GM23338 (cell line): ENCODE results near the gene NDUFS7. TPM values are rescaled to one million over a fixed set of nuclear protein-coding genes. Genes with fewer than 3 reads are reported as not detected.

Experiments
- ATAC-seq: fragments of 200-7000 bp; cut with Tn5 transposase; 3 replicates; pipeline ENCODE4 v1.9.1; 2020
- DNase-seq: peaks from one replicate; pipeline ENCODE4 v3.0.0-alpha.2; 2015; ENCODE audit warnings: low spot score
- H2AFZ ChIP-seq: fragments of 200-600 bp; sonication (generic); 2 replicates; pipeline ENCODE4 v1.8.0; 2016; ENCODE audit warnings: antibody characterized with exemption, mild to moderate bottlenecking, moderate library complexity
- H3F3A ChIP-seq: fragments of 200-600 bp; sonication (generic); replicated peaks from 2 replicates; pipeline ENCODE4 v1.8.0; 2017; ENCODE audit warnings: antibody characterized with exemption, mixed run types, low read depth
- H3K27ac ChIP-seq: fragments of 200-600 bp; sonication (generic); 2 replicates; pipeline ENCODE4 v1.6.1; 2016; ENCODE audit warnings: low read depth
- H3K27me3 ChIP-seq: fragments of 200-600 bp; sonication (generic); 2 replicates; pipeline ENCODE4 v1.8.0; 2016; ENCODE audit warnings: mild to moderate bottlenecking, mixed run types, moderate library complexity; ENCODE audit not compliant: insufficient read depth
- H3K36me3 ChIP-seq: fragments of 200-600 bp; sonication (generic); 2 replicates; pipeline ENCODE4 v1.8.0; 2016; ENCODE audit warnings: mild to moderate bottlenecking; ENCODE audit not compliant: insufficient read depth
- H3K4me1 ChIP-seq: fragments of 200-600 bp; sonication (generic); 2 replicates; pipeline ENCODE4 v1.8.0; 2016; ENCODE audit warnings: mild to moderate bottlenecking, moderate library complexity; ENCODE audit not compliant: insufficient read depth
- H3K4me2 ChIP-seq: fragments of 200-600 bp; sonication (generic); 2 replicates; pipeline ENCODE4 v1.7.1; 2017; ENCODE audit warnings: mixed run types
- H3K4me3 ChIP-seq: fragments of 200-600 bp; sonication (generic); 2 replicates; pipeline ENCODE4 v1.6.1; 2016; ENCODE audit warnings: mixed run types
- H3K79me2 ChIP-seq: fragments of 200-600 bp; sonication (generic); replicated peaks from 2 replicates; pipeline ENCODE4 v1.8.0; 2017; ENCODE audit warnings: mild to moderate bottlenecking; ENCODE audit not compliant: insufficient read depth
- H3K9me2 ChIP-seq: fragments of 200-600 bp; sonication (generic); 2 replicates; pipeline ENCODE4 v1.8.0; 2017; ENCODE audit not compliant: insufficient read depth
- H4K20me1 ChIP-seq: fragments of 200-600 bp; sonication (generic); replicated peaks from 2 replicates; pipeline ENCODE4 v1.8.0; 2017; ENCODE audit warnings: mild to moderate bottlenecking; ENCODE audit not compliant: insufficient read depth
- H3K27ac Mint-ChIP-seq: 2 replicates; pipeline ENCODE4 v1.8.0; 2020; ENCODE audit warnings: inconsistent platforms, mild to moderate bottlenecking, moderate library complexity, mixed read lengths
- H3K27me3 Mint-ChIP-seq: 3 replicates; pipeline ENCODE4 v1.8.0; 2022; ENCODE audit warnings: low read depth, mild to moderate bottlenecking, moderate library complexity, mixed read lengths, inconsistent platforms; ENCODE audit not compliant: insufficient read depth, poor library complexity
- H3K36me3 Mint-ChIP-seq: 3 replicates; pipeline ENCODE4 v1.8.0; 2021; ENCODE audit warnings: low read depth, mild to moderate bottlenecking, inconsistent platforms, moderate library complexity, mixed read lengths
- H3K4me1 Mint-ChIP-seq: 3 replicates; pipeline ENCODE4 v1.8.0; 2020; ENCODE audit warnings: mild to moderate bottlenecking, inconsistent platforms, mixed read lengths
- H3K4me3 Mint-ChIP-seq: 3 replicates; pipeline ENCODE4 v1.8.0; 2021; ENCODE audit warnings: moderate library complexity, mild to moderate bottlenecking, inconsistent platforms, mixed read lengths
- H3K9me3 Mint-ChIP-seq: 3 replicates; pipeline ENCODE4 v1.8.0; 2020; ENCODE audit warnings: moderate library complexity, mild to moderate bottlenecking, inconsistent platforms, mixed read lengths
- CREB1 ChIP-seq: fragments of 250-450 bp; sonication (Bioruptor Pico); IDR thresholded peaks from 2 replicates; pipeline ENCODE4 v1.5.0; 2020; ENCODE audit warnings: low read depth, mild to moderate bottlenecking, moderate library complexity
- ZNF114 ChIP-seq: fragments of 250-450 bp; sonication (Bioruptor Pico); IDR thresholded peaks from 2 replicates; pipeline ENCODE4 v1.5.0; 2020; ENCODE audit warnings: mild to moderate bottlenecking, moderate library complexity
- polyA plus RNA-seq: library from polyadenylated mRNA; unstranded; fragments of >200 nt; fragmentation: Nextera tagmentation; extraction: Ambion mirVana; gene quantifications from 2 replicates; pipeline ENCODE4 v1.2.1, GENCODE V29; 2016
- total RNA-seq: library from RNA; depleted of rRNA; stranded (reverse); fragments of >200 nt; shearing (Covaris generic); gene quantifications from 2 replicates; pipeline ENCODE4 v1.2.3, GENCODE V29; 2014
- TF ChIP-seq, protein P1 (sequence below): IDR thresholded peaks from one replicate; pipeline ENCODE4 v1.6.1; 2018; ENCODE audit warnings: antibody characterized with exemption; ENCODE audit not compliant: unreplicated experiment
- TF ChIP-seq, protein P2 (sequence below), 2 experiments: fragments of 200-600 bp in 1 of 2; sonication (generic) in 1 of 2; conservative IDR thresholded peaks; 2 replicates each; pipeline versions ENCODE4 v1.5.1 to v1.6.1; 2016 to 2017; ENCODE audit warnings: antibody characterized with exemption in 2 of 2, low read depth in 2 of 2, mild to moderate bottlenecking in 2 of 2, moderate library complexity in 1 of 2
- TF ChIP-seq, protein P3 (sequence below): fragments of 250-450 bp; sonication (Bioruptor Pico); IDR thresholded peaks from 2 replicates; pipeline ENCODE4 v1.5.0; 2020; ENCODE audit warnings: mild to moderate bottlenecking, moderate library complexity

The NDUFS7 gene
- total and polyA plus RNA-seq, 2 experiments from 2014 or later, result 132 to 203 TPM

DNA sequence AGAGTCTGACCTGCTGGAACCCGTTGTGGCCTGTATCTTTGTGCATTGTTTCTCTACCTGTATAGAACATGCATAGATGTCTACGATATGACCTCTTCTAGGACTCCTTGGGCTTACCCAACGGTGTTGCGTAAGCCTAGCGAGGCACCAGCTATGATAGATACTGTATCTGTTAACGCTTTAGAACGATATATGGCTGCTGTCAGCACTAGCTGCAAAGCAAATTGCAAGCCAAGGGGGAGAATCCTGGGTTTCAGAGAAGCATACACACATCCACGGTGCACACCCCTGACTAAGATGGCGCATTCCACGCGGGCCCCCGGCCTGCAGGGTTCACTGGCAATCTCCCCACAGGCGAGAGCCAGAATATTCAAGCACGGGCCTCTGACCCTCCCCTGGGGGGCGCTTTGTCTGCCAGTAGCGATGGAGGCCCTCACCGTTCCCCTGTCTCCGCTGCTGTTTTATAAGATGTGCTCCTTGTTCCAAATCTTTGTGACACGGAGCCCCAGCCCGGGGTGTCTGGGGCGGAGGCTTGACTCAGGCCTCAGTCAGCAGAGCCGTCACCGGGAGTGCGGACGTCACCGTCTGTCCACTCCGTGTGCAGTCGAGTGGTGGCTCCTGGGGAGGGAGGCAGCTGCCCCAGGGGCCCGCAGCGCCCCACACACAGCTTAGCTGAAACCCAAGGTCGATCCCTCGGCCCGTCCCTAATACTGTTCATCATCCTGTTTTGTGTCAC lies 41.6 kb downstream of the NDUFS7 start:
- H2AFZ ChIP-seq, result no peak overlapping the region
- Mint-ChIP-seq H3K27me3 (peaks cover 4% of the 10 kb centered on the region), H3K4me1 (peaks cover 24% of the 10 kb centered on the region), H3K27ac (no peak overlapping the region; the same call in 1 of the 2 replicates), H3K36me3 (peaks cover 73% of the 10 kb centered on the region), H3K9me3 (no peaks in the 10 kb centered on the region), H3K4me3 (no peak overlapping the region; the same call in 2 of the 3 replicates)
- peaks cover 56% of the 10 kb centered on the region for H3F3A ChIP-seq
- H3K36me3 ChIP-seq, result peaks cover 60% of the 10 kb centered on the region
- DNase-seq (no peak), ATAC-seq (no peak)
- TF ChIP-seq, protein P1, sequence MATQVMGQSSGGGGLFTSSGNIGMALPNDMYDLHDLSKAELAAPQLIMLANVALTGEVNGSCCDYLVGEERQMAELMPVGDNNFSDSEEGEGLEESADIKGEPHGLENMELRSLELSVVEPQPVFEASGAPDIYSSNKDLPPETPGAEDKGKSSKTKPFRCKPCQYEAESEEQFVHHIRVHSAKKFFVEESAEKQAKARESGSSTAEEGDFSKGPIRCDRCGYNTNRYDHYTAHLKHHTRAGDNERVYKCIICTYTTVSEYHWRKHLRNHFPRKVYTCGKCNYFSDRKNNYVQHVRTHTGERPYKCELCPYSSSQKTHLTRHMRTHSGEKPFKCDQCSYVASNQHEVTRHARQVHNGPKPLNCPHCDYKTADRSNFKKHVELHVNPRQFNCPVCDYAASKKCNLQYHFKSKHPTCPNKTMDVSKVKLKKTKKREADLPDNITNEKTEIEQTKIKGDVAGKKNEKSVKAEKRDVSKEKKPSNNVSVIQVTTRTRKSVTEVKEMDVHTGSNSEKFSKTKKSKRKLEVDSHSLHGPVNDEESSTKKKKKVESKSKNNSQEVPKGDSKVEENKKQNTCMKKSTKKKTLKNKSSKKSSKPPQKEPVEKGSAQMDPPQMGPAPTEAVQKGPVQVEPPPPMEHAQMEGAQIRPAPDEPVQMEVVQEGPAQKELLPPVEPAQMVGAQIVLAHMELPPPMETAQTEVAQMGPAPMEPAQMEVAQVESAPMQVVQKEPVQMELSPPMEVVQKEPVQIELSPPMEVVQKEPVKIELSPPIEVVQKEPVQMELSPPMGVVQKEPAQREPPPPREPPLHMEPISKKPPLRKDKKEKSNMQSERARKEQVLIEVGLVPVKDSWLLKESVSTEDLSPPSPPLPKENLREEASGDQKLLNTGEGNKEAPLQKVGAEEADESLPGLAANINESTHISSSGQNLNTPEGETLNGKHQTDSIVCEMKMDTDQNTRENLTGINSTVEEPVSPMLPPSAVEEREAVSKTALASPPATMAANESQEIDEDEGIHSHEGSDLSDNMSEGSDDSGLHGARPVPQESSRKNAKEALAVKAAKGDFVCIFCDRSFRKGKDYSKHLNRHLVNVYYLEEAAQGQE, result no peak
- TF ChIP-seq, protein P2, sequence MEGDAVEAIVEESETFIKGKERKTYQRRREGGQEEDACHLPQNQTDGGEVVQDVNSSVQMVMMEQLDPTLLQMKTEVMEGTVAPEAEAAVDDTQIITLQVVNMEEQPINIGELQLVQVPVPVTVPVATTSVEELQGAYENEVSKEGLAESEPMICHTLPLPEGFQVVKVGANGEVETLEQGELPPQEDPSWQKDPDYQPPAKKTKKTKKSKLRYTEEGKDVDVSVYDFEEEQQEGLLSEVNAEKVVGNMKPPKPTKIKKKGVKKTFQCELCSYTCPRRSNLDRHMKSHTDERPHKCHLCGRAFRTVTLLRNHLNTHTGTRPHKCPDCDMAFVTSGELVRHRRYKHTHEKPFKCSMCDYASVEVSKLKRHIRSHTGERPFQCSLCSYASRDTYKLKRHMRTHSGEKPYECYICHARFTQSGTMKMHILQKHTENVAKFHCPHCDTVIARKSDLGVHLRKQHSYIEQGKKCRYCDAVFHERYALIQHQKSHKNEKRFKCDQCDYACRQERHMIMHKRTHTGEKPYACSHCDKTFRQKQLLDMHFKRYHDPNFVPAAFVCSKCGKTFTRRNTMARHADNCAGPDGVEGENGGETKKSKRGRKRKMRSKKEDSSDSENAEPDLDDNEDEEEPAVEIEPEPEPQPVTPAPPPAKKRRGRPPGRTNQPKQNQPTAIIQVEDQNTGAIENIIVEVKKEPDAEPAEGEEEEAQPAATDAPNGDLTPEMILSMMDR (conservative IDR thresholded peaks at IDR 0.05; ENCODE audit: low read depth in 2 of 2), result peak in 1 of 2 experiments; percentile 18; a peak in 1 of 4 replicates
- peaks cover 43% of the 10 kb centered on the region for H4K20me1 ChIP-seq
- H3K27ac ChIP-seq, result no peak overlapping the region
- H3K27me3 ChIP-seq, result no peaks in the 10 kb centered on the region
- H3K4me1 ChIP-seq, result no peaks in the 10 kb centered on the region; the same call in 1 of the 2 replicates
- no peaks in the 10 kb centered on the region for H3K9me2 ChIP-seq
- peaks cover 72% of the 10 kb centered on the region for H3K79me2 ChIP-seq
- no peak overlapping the region for H3K4me2 ChIP-seq
- H3K4me3 ChIP-seq, result no peak overlapping the region

DNA sequence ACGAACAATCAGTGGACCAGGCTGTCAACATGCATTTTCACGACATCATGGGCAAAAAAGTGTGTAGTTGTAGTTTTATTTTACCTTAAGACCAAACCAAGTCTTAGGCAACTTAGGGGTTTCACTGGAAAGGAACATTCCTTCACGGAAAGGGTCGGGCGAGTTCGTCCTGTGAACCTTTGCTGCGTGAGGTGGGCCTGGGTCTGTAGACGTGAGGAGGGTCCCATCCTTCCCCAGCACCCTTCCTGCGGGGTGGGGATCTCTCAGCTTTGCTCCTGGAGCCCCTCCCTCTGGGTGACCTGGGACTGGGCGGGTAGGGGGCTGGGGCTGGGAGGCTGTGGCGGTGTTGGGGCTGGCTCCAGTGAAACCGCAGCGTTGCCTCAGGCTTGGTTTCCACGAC lies 42.2 kb downstream of the NDUFS7 start:
- H3K9me3 Mint-ChIP-seq, result no peaks in the 10 kb centered on the region
- H3F3A ChIP-seq, result peaks cover 53% of the 10 kb centered on the region
- no peaks in the 10 kb centered on the region; the same call in 1 of the 2 replicates for H3K4me1 ChIP-seq
- no peaks in the 10 kb centered on the region for H3K27me3 ChIP-seq
- no peak overlapping the region for H3K27ac ChIP-seq
- H3K27ac Mint-ChIP-seq, result no peak overlapping the region; the same call in 1 of the 2 replicates
- peaks cover 4% of the 10 kb centered on the region for H3K27me3 Mint-ChIP-seq
- ATAC-seq (no peak), DNase-seq (no peak)
- peaks cover 54% of the 10 kb centered on the region for H3K36me3 ChIP-seq
- H4K20me1 ChIP-seq, result peaks cover 39% of the 10 kb centered on the region
- H3K9me2 ChIP-seq, result no peaks in the 10 kb centered on the region
- no peak overlapping the region for H3K4me3 ChIP-seq
- no peak overlapping the region; the same call in 2 of the 3 replicates for H3K4me3 Mint-ChIP-seq
- H2AFZ ChIP-seq, result no peak overlapping the region
- H3K36me3 Mint-ChIP-seq, result peaks cover 73% of the 10 kb centered on the region
- peaks cover 20% of the 10 kb centered on the region for H3K4me1 Mint-ChIP-seq
- H3K79me2 ChIP-seq, result peaks cover 65% of the 10 kb centered on the region
- H3K4me2 ChIP-seq, result no peak overlapping the region
- TF ChIP-seq, protein P2 (conservative IDR thresholded peaks at IDR 0.05; ENCODE audit: low read depth in 2 of 2), result no peak
- TF ChIP-seq ZNF114 (no peak), CREB1 (CRISPR knock-in tag) (no peak)
- TF ChIP-seq, protein P3, sequence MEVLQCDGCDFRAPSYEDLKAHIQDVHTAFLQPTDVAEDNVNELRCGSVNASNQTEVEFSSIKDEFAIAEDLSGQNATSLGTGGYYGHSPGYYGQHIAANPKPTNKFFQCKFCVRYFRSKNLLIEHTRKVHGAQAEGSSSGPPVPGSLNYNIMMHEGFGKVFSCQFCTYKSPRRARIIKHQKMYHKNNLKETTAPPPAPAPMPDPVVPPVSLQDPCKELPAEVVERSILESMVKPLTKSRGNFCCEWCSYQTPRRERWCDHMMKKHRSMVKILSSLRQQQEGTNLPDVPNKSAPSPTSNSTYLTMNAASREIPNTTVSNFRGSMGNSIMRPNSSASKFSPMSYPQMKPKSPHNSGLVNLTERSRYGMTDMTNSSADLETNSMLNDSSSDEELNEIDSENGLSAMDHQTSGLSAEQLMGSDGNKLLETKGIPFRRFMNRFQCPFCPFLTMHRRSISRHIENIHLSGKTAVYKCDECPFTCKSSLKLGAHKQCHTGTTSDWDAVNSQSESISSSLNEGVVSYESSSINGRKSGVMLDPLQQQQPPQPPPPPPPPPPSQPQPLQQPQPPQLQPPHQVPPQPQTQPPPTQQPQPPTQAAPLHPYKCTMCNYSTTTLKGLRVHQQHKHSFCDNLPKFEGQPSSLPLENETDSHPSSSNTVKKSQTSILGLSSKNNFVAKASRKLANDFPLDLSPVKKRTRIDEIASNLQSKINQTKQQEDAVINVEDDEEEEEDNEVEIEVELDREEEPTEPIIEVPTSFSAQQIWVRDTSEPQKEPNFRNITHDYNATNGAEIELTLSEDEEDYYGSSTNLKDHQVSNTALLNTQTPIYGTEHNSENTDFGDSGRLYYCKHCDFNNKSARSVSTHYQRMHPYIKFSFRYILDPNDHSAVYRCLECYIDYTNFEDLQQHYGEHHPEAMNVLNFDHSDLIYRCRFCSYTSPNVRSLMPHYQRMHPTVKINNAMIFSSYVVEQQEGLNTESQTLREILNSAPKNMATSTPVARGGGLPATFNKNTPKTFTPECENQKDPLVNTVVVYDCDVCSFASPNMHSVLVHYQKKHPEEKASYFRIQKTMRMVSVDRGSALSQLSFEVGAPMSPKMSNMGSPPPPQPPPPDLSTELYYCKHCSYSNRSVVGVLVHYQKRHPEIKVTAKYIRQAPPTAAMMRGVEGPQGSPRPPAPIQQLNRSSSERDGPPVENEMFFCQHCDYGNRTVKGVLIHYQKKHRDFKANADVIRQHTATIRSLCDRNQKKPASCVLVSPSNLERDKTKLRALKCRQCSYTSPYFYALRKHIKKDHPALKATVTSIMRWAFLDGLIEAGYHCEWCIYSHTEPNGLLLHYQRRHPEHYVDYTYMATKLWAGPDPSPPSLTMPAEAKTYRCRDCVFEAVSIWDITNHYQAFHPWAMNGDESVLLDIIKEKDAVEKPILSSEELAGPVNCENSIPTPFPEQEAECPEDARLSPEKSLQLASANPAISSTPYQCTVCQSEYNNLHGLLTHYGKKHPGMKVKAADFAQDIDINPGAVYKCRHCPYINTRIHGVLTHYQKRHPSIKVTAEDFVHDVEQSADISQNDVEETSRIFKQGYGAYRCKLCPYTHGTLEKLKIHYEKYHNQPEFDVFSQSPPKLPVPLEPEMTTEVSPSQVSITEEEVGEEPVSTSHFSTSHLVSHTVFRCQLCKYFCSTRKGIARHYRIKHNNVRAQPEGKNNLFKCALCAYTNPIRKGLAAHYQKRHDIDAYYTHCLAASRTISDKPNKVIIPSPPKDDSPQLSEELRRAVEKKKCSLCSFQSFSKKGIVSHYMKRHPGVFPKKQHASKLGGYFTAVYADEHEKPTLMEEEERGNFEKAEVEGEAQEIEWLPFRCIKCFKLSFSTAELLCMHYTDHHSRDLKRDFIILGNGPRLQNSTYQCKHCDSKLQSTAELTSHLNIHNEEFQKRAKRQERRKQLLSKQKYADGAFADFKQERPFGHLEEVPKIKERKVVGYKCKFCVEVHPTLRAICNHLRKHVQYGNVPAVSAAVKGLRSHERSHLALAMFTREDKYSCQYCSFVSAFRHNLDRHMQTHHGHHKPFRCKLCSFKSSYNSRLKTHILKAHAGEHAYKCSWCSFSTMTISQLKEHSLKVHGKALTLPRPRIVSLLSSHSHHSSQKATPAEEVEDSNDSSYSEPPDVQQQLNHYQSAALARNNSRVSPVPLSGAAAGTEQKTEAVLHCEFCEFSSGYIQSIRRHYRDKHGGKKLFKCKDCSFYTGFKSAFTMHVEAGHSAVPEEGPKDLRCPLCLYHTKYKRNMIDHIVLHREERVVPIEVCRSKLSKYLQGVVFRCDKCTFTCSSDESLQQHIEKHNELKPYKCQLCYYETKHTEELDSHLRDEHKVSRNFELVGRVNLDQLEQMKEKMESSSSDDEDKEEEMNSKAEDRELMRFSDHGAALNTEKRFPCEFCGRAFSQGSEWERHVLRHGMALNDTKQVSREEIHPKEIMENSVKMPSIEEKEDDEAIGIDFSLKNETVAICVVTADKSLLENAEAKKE (CRISPR knock-in tag), result no peak
